COLO668 (cell line): ENCODE measurements around the gene POLR2H.

Source experiments
- DNase-seq: peaks from one replicate; lab custom pipeline; 2025; ENCODE audit not compliant: unreplicated experiment; lab: John Stamatoyannopoulos, UW

POLR2H gene

GRCh38 chr3:184386047-184386806 lies 24.7 kb downstream of the POLR2H start:
- no peak for DNase-seq

- no peak for DNase-seq
Observed at GRCh38 chr3:184387174-184387714, 25.7 kb downstream of the POLR2H start.

DNA sequence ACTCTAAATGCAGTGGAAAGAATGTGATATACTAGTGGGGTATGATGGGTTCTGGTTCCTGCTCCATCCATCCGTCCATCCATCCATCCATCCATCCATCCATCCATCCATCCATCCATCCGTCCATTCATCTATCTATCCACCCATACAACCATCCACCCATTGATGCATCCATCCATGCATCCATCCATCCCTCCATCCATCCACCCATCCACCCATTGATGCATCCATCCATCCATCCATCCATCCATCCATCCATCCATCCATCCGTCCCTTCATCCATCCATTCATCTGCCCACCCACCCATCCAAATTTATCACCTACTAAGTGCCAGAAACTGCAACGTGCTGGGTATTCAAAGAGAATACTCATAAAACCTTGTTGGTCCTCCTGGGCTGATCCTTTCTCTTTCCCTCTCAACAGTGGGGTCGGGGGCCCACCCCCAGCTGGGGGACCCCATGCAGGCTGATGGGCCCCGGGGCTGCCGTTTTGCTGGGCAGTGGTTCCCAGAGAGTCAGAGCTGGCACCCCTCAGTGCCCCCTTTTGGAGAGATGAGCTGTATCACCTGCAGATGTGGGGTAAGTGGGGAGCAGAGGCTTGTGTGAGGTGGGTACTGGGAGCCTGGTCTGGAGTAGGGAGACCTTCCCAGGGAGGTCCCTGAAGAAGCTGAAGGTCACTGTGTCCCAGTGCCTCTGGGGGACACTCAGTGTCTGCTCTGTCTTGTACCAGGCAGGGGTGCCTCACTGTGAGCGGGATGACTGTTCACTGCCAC lies 26.8 kb downstream of the POLR2H start:
- no peak for DNase-seq

- no peak for DNase-seq
Observed at GRCh38 chr3:184388936-184389230, 27.4 kb downstream of the POLR2H start.

GRCh38 chr3:184389384-184389783 lies 27.9 kb downstream of the POLR2H start:
- no peak for DNase-seq

GRCh38 chr3:184389935-184390528 lies 28.5 kb downstream of the POLR2H start:
- no peak for DNase-seq

GRCh38 chr3:184391266-184391665 lies 29.8 kb downstream of the POLR2H start:
- DNase-seq: no peak

- no peak for DNase-seq
Observed at GRCh38 chr3:184395320-184395660, 33.8 kb downstream of the POLR2H start.

DNA sequence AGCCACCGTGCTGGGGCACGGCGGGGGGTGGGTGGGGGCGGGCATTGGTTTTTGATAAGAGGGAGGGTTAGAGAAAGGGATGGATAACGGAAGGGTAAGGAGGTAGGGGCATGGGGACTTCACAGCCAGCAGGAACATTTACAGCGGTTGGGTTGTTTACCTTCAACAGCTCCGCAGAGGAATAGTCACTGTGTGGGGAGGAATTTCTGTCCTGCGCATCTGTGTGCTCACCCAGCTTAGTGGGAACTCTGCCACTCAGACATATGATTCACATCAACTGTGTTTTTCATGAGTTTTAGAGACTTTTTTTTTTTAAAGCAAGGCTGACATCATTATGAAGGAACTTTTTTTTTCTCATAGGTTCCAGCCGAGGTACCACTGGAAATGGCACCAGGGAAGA lies 37.9 kb downstream of the POLR2H start:
- DNase-seq: no peak

DNA sequence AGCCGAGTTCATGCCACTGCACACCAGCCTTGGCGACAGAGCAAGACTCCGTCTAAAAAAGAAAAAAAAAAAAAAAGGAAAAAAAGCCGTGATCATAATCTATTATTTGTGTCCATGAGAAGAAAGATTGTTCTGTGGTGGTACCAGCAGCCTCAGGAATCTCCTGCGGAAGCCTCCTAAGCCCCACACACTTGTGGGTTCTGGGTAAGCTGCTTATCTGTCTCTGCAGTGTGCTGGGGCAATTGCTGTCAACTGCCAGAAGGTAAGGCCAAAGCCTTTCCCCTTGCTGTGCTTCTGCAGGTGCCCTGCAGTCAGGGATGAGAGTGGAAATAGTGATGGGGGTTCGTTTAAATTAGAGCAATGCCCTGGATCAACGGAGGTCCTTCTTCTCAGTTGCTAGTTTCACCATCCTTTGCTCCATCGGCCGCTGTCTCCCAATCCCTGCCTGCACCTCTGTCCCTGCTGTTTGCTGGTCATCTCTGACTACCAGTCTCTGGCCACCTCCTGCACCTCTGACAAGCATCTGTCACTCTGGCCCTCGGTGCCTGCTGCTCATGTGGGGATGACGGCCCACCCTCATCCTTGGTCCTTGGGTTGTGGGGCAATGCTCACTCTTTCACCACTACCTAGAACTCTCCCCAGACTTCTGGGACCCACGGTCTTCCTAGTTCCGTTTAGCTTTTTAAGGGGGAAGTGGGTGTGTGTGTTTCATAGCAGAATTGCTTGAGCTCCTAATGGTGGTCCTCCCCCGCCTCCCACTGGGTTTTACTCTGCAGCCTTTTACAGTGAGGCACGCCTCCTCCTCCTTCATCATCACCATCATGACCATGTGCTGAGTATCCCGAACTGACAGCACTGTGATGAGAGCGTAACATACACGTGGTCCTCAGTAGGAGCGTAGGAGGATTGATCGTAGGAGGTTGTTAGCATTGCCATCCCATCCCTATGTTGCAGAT lies 43.8 kb downstream of the POLR2H start:
- DNase-seq: no peak

DNA sequence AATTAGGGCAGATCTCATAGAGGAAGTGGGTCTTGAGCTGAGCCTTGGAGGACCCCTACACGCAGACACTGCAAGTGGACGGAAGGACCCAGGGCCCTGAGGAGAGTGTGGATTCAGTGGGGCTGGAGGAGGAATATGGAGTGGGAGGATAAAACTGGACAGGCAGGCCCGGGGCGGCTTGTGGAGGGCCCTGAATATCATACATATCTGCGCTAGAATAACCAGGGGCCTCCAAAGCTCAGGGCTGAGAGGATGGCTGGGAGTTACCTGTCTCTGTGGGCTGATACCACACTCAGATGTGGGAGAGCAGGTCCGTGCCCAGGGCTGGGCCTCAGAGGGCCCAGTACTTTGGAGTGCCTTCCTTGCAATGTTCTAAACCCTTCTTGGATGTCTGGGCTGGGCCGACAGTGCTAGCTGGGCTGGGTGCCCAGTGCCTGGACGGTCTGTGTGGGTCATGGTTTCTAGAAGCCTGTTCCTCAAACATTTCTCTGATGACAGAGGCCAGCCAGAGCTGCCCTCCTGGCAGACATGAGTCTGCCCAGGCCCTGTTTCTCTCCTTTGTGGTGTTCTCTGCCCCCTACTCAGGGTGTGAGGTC lies 47.9 kb downstream of the POLR2H start:
- no peak for DNase-seq

GRCh38 chr3:184409946-184410500 lies 48.5 kb downstream of the POLR2H start:
- no peak for DNase-seq

DNA sequence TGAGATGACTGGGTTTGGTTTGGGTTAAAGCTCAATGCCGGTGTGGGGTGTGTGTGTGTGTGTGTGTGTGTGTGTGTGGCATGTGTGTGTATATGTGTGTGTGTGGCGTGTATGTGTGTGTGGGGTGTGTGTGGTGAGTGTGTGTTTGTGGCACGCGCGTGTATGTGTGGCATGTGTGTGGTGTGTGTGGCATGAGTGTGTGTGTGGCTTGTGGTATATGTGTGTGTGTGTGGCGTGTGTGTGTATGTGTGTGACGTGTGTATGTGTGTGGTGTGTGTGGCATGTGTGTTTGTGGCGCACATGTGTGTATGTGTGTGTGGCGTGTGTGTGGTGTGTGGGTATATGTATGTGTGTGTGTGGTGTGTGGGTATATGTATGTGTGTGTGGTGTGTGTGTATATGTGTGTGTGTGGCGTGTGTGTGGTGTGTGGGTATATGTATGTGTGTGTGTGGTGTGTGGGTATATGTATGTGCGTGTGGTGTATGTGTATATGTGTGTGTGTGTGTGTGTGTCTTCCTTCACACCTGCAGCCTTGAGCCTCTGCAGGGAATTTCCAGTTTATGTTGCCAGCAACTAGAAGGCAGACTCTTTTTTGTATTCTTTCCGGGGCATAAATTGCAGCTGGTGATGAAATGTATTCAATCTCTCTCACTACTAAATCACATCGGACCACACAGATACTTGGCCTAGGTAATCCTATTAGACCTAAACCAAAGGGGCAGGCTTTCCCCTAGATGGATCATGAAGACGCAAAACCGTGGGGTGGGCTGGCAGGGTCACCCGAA lies 53.1 kb downstream of the POLR2H start:
- DNase-seq: no peak

DNA sequence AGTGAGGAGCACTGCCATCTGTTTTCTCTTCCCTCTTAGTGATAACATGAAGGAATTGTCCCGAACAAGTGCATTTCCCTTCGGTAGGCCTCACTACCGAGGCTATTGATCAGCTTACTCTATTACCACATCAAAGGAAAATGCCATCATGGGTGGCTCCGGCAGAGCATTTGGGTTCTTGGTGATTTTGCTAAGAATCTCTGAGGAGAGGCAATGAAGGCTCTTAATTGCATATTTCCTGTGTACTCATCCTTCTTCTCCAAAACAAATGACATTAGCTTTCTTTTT lies 53.6 kb downstream of the POLR2H start:
- no peak for DNase-seq

DNA sequence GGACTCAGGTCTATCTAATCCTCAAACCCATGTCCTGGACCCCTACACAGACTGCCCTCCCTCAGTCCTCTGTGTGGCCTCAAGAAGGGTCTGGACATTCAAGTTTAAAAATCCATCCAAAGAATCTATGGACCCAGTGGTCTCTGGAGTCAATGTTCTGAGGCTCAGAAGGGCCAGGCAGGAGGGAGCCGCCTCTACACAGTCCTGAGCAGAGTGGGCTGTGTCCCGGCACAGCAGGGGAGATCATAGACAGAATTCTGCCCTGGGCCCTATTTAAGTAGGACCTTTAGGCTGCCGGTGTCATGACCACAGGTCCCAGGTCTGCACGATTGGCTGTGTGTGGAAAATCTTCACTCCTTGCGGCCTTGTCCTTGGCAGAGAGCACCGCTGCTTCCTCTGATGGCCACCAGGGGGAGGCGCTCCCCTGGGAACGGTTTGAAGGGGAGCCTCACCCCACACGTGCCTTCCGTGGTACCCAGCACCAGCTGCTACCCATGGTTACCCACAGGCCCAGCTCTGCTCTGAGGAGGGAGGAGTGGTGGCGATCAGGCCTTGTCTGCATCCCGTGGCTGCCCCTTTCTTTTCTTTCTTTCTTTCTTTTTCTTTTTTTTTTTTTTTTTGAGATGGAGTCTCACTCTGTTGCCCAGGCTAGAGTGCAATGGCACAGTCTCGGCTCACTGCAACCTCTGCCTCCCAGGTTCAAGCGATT lies 56.3 kb downstream of the POLR2H start:
- DNase-seq: peak; percentile 57
